HG03097 (cell line): Measurements from ENCODE around the gene IRF6.

Source experiments
- ATAC-seq: cut with Tn5 transposase; IDR thresholded peaks from one replicate; pipeline ENCODE4 v1.9.1; 2021; ENCODE audit not compliant: unreplicated experiment, low FRiP score

Gene IRF6

GRCh38 chr1:209791920-209792319 lies 14.0 kb downstream of the IRF6 start:
- ATAC-seq = no peak

- ATAC-seq = no peak
These were observed 15.4 kb downstream of the IRF6 start for GRCh38 chr1:209790286-209791193.

GRCh38 chr1:209789245-209789644 lies 16.7 kb downstream of the IRF6 start:
- ATAC-seq = no peak

- ATAC-seq = no peak
These were observed 18.4 kb downstream of the IRF6 start for GRCh38 chr1:209787551-209787950.

GRCh38 chr1:209786146-209786545 lies 19.8 kb downstream of the IRF6 start:
- ATAC-seq = no peak

- no peak for ATAC-seq
These were observed 20.4 kb downstream of the IRF6 start for GRCh38 chr1:209785592-209785991.

- ATAC-seq = peak; percentile 97
These were observed 21.4 kb downstream of the IRF6 start, which contains the start of gene C1orf74 for GRCh38 chr1:209784265-209785169. Gene C1orf74 (minus strand): TSS chr1:209784559. CDS start chr1:209783634, 925 bp downstream.

GRCh38 chr1:209783386-209783785 lies 22.6 kb downstream of the IRF6 start:
- ATAC-seq = no peak

GRCh38 chr1:209780268-209780667 lies 25.7 kb downstream of the IRF6 start:
- no peak for ATAC-seq

GRCh38 chr1:209778102-209778501 lies 27.8 kb downstream of the IRF6 start:
- no peak for ATAC-seq

GRCh38 chr1:209777587-209777986 lies 28.4 kb downstream of the IRF6 start:
- ATAC-seq = no peak

GRCh38 chr1:209775678-209776077 lies 30.3 kb downstream of the IRF6 start:
- ATAC-seq = no peak

- no peak for ATAC-seq
These were observed 31.4 kb downstream of the IRF6 start for GRCh38 chr1:209774592-209774991.

- no peak for ATAC-seq
These were observed 33.8 kb downstream of the IRF6 start for GRCh38 chr1:209772126-209772525.

- no peak for ATAC-seq
These were observed 35.1 kb downstream of the IRF6 start for GRCh38 chr1:209770636-209771415.

GRCh38 chr1:209769971-209770370 lies 36.0 kb downstream of the IRF6 start:
- ATAC-seq = no peak

- peak; percentile 75 for ATAC-seq
These were observed 36.6 kb downstream of the IRF6 start for GRCh38 chr1:209769171-209769904.

- peak; percentile 75 for ATAC-seq
These were observed 37.6 kb downstream of the IRF6 start for GRCh38 chr1:209768354-209768774.

GRCh38 chr1:209767706-209768105 lies 38.2 kb downstream of the IRF6 start:
- no peak for ATAC-seq

GRCh38 chr1:209767096-209767495 lies 38.8 kb downstream of the IRF6 start:
- ATAC-seq = no peak
